GM12878 (cell line): Measurements from ENCODE around the gene ZNF281. TPM values are rescaled to one million over a fixed set of nuclear protein-coding genes. Genes with fewer than 3 reads are reported as not detected.

ENCODE experiments used
- ATAC-seq: fragments of 200-7000 bp; cut with Tn5 transposase; 3 replicates; pipeline ENCODE4 v1.9.1; 2020; ENCODE audit warnings: mild to moderate bottlenecking, moderate library complexity
- BruUV-seq: library from RNA; stranded (reverse); fragments of 400-500 nt; replicated peaks from 2 replicates; lab custom pipeline; 2021; lab: Mats Ljungman, UMichigan
- CTCF ChIA-PET: fragments of 300-600 bp; sonication (Branson Sonifier 250); formaldehyde crosslinking; extraction: SDS; loops from one replicate; lab custom pipeline; 2021; ENCODE audit warnings: inconsistent platforms; lab: Yijun Ruan, JAX
- POLR2A ChIA-PET: fragments of 350-600 bp; formaldehyde crosslinking; extraction: SDS; loops from one replicate; lab custom pipeline; 2021; ENCODE audit warnings: inconsistent platforms; lab: Charles Lee
- RAD21 ChIA-PET: fragments of 300-600 bp; sonication (Branson Sonifier 250); formaldehyde crosslinking; loops from one replicate; lab custom pipeline; 2023; ENCODE audit warnings: antibody characterized with exemption; ENCODE audit not compliant: unreplicated experiment; lab: Charles Lee
- SMC1A ChIA-PET: fragments of 300-600 bp; sonication (Branson Sonifier 250); formaldehyde crosslinking; loops from one replicate; lab custom pipeline; 2023; ENCODE audit not compliant: unreplicated experiment, uncharacterized antibody; lab: Charles Lee
- DNase-seq: peaks from one replicate; pipeline ENCODE4 v3.0.0-alpha.2; 2011; ENCODE audit warnings: low read depth, low spot score
- FAIRE-seq: peaks from 3 replicates; lab custom pipeline; 2011; peaks lifted over from hg19 to GRCh38; lab: Jason Lieb, UNC
- H2AFZ ChIP-seq: 2 replicates; pipeline ENCODE4 v1.6.0; 2011; ENCODE audit warnings: low read depth, low read length, control low read depth; ENCODE audit not compliant: control insufficient read depth
- H3K27ac ChIP-seq: 2 replicates; pipeline ENCODE4 v1.5.1; 2011; ENCODE audit warnings: control low read depth; ENCODE audit not compliant: control insufficient read depth, insufficient read depth
- H3K27me3 ChIP-seq, 2 experiments: replicated peaks in 1 of 2; 2 replicates each; pipeline versions ENCODE4 v1.6.0 to v1.6.1; 2011; ENCODE audit warnings: low read length in 1 of 2; ENCODE audit not compliant: control insufficient read depth in 2 of 2, insufficient read depth in 2 of 2
- H3K36me3 ChIP-seq, 2 experiments: 2 replicates each; pipeline ENCODE4 v1.5.1; 2011; ENCODE audit warnings: low read length in 1 of 2; ENCODE audit not compliant: control insufficient read depth in 2 of 2, insufficient read depth in 2 of 2
- H3K4me1 ChIP-seq: 2 replicates; pipeline ENCODE4 v1.6.1; 2011; ENCODE audit warnings: mild to moderate bottlenecking, low read length, moderate library complexity, mixed read lengths; ENCODE audit not compliant: control insufficient read depth, insufficient read depth
- H3K4me2 ChIP-seq: 2 replicates; pipeline ENCODE4 v1.6.0; 2011; ENCODE audit warnings: control low read depth; ENCODE audit not compliant: control insufficient read depth, insufficient read depth
- H3K4me3 ChIP-seq: fragments of 200-600 bp; sonication (generic); 2 replicates; pipeline ENCODE4 v1.5.1; 2016
- H3K79me2 ChIP-seq: 2 replicates; pipeline ENCODE4 v1.6.0; 2011; ENCODE audit warnings: low read length; ENCODE audit not compliant: control insufficient read depth, insufficient read depth
- H3K9ac ChIP-seq: 2 replicates; pipeline ENCODE4 v1.8.0; 2011; ENCODE audit warnings: low read length, control low read depth, mixed read lengths; ENCODE audit not compliant: control insufficient read depth, insufficient read depth
- H3K9me3 ChIP-seq: replicated peaks from 3 replicates; pipeline ENCODE4 v1.5.1; 2011; ENCODE audit warnings: mild to moderate bottlenecking, low read length; ENCODE audit not compliant: control insufficient read depth, insufficient read depth
- H4K20me1 ChIP-seq: 2 replicates; pipeline ENCODE4 v1.6.0; 2011; ENCODE audit not compliant: control insufficient read depth, insufficient read depth
- ATF2 ChIP-seq: IDR thresholded peaks from 2 replicates; pipeline ENCODE4 v1.6.1; 2012; ENCODE audit warnings: low read length, inconsistent platforms
- CBFB ChIP-seq: IDR thresholded peaks from 2 replicates; pipeline ENCODE4 v1.6.1; 2016; ENCODE audit warnings: antibody characterized with exemption, low read depth
- CBX5 ChIP-seq: sonication (generic); IDR thresholded peaks from 2 replicates; pipeline ENCODE4 v1.6.1; 2016; ENCODE audit warnings: low read depth, moderate library complexity, mild to moderate bottlenecking, inconsistent platforms
- LARP7 ChIP-seq: fragments of 450-650 bp; IDR thresholded peaks from 2 replicates; pipeline ENCODE4 v1.6.1; 2017; ENCODE audit warnings: mild to moderate bottlenecking
- RCOR1 ChIP-seq: conservative IDR thresholded peaks from 2 replicates; pipeline ENCODE4 v1.6.1; 2012; ENCODE audit warnings: low read depth, low read length, improper control_type of control experiment
- SMAD5 ChIP-seq: IDR thresholded peaks from 2 replicates; pipeline ENCODE4 v1.6.1; 2016; ENCODE audit warnings: antibody characterized with exemption, low read depth
- ZBTB11 ChIP-seq: fragments of 450-650 bp; formaldehyde crosslinking; IDR thresholded peaks from 2 replicates; pipeline ENCODE4 v1.5.0; 2022; ENCODE audit warnings: mild to moderate bottlenecking, missing genetic modification characterization
- ZBTB40 ChIP-seq: fragments of 450-650 bp; IDR thresholded peaks from 2 replicates; pipeline ENCODE4 v1.6.1; 2016; ENCODE audit warnings: mild to moderate bottlenecking, moderate library complexity, borderline replicate concordance
- ZNF592 ChIP-seq: fragments of 450-650 bp; IDR thresholded peaks from 2 replicates; pipeline ENCODE4 v1.6.1; 2017; ENCODE audit warnings: mild to moderate bottlenecking, moderate library complexity
- WGBS: methylation state at CpG from one replicate; pipeline ENCODE4 v1.1.6; 2016; ENCODE audit warnings: low lambda C conversion rate; ENCODE audit not compliant: insufficient replicate concordance, insufficient coverage; ENCODE audit errors: missing lambda C conversion rate; 5-methylcytosine and 5-hydroxymethylcytosine counted together
- in situ Hi-C: fragments of 300-500 bp; cut with MboI; formaldehyde crosslinking; loops from 9 replicates; pipeline ENCODE4 v1.14.3; 2018; ENCODE audit warnings: mixed read lengths
- intact Hi-C: fragments of 100-400 bp; cut with micrococcal nuclease; formaldehyde crosslinking; loops from one replicate; pipeline ENCODE4 v1.14.2; 2022; ENCODE audit not compliant: unreplicated experiment
- polyA plus RNA-seq, 11 experiments: library from polyadenylated mRNA; depleted of rRNA in 4 of 11; unstranded in 6 of 11; stranded (reverse) in 5 of 11; fragments of >200 nt; fragmentation: Nextera tagmentation in 4 of 11; fragmentation: Illumina TruSeq in 1 of 11; extraction: Ambion mirVana in 4 of 11; extraction: Trizol in 1 of 11; gene quantifications; 1 replicate in 1 of 11; 2 replicates in 10 of 11; pipeline versions ENCODE4 v1.2.1 to v1.2.3, GENCODE V29; 2011 to 2016; ENCODE audit warnings: inconsistent platforms in 2 of 11, missing spikeins in 2 of 11, low read depth in 1 of 11
- total RNA-seq, 4 experiments: library from RNA; depleted of rRNA in 3 of 4; stranded (reverse); fragments of >200 nt in 3 of 4; fragmentation: Illumina TruSeq in 1 of 4; extraction: Trizol in 1 of 4; gene quantifications; 2 replicates each; pipeline versions ENCODE4 v1.2.1 to v1.2.3, GENCODE V29; 2013 to 2021

The ZNF281 gene
- total and polyA plus RNA-seq, 10 of the 15 experiments (the other 5 are each of a cell fraction or from before 2014, with no cell fraction given) = 8.3 to 21.8 (median 15.4) TPM

- ChIA-PET SMC1A (interaction anchor here (0.6 to 1.9 kb wide), 7 partner anchors 9 to 84 kb away, joined by 3 to 8 read pairs (median 4); no protein-coding TSS in a partner anchor), RAD21 (interaction anchor here (0.6 to 0.7 kb wide), 2 partner anchors 90 to 547 kb away, joined by 3 to 4 read pairs; no protein-coding TSS in a partner anchor), POLR2A (interaction anchor here (0.6 kb wide), 4 partner anchors 9 to 42 kb away, joined by 3 to 6 read pairs (median 4); no protein-coding TSS in a partner anchor), CTCF (interaction anchor here (1.1 to 1.7 kb wide), 3 partner anchors 9 to 110 kb away, joined by 5 to 9 read pairs (median 6); no protein-coding TSS in a partner anchor)
- DNase-seq = no peak
- H3K9ac ChIP-seq = no peak overlapping the region
- no peaks in the 10 kb centered on the region for H4K20me1 ChIP-seq
- H2AFZ ChIP-seq = no peak overlapping the region
- H3K36me3 ChIP-seq = no peaks in the 10 kb centered on the region
- peaks cover 4% of the 10 kb centered on the region; the same call in 1 of the 2 replicates for H3K4me1 ChIP-seq
- 97% methylated on average over 4 of the region's 4 CpGs for WGBS
- no peaks in the 10 kb centered on the region; the same call in 2 of the 3 replicates for H3K9me3 ChIP-seq
- H3K79me2 ChIP-seq = no peaks in the 10 kb centered on the region
- ATAC-seq = no peak
- no peak overlapping the region for H3K4me2 ChIP-seq
- no peak overlapping the region for H3K27ac ChIP-seq
- intact Hi-C loops = no loop called here
- no peak overlapping the region for H3K4me3 ChIP-seq
- BruUV-seq = no TSS peak
- H3K27me3 ChIP-seq = no peaks in the 10 kb centered on the region
- FAIRE-seq = no peak
- in situ Hi-C loops = no loop called here
- TF ChIP-seq RCOR1 = no peak
- no peak for TF ChIP-seq CBFB
- no peak for TF ChIP-seq LARP7
- no peak for TF ChIP-seq CBX5
- no peak for TF ChIP-seq ZBTB40
- no peak for TF ChIP-seq ZBTB11 (CRISPR knock-in tag)
- no peak for TF ChIP-seq ATF2
- TF ChIP-seq ZNF592 = no peak
- no peak for TF ChIP-seq SMAD5
Measured at GRCh38 chr1:200386416-200386815, 23.4 kb downstream of the ZNF281 start.
